Endothelial cell of umbilical vein (primary cell): ENCODE measurements around the gene MCF2L. TPM values are rescaled to one million over a fixed set of nuclear protein-coding genes. Genes with fewer than 3 reads are reported as not detected.

ENCODE experiments used
- BruUV-seq: library from RNA; stranded (reverse); fragments of 400-500 nt; replicated peaks from 2 replicates; lab custom pipeline; 2021; lab: Mats Ljungman, UMichigan
- CTCF ChIA-PET: fragments of 300-600, 350-600 bp; sonication (Branson Sonifier 250); formaldehyde crosslinking; loops from one replicate; lab custom pipeline; 2021; ENCODE audit warnings: antibody characterized with exemption, inconsistent platforms; lab: Charles Lee
- POLR2A ChIA-PET: fragments of 300-600, 350-600 bp; sonication (Branson Sonifier 250); formaldehyde crosslinking; loops from one replicate; lab custom pipeline; 2021; ENCODE audit warnings: antibody characterized with exemption, inconsistent platforms; lab: Charles Lee
- DNase-seq: peaks from one replicate; pipeline ENCODE4 v3.0.0-alpha.2; 2011; ENCODE audit warnings: low read depth, low spot score
- FAIRE-seq: peaks from 2 replicates; lab custom pipeline; 2011; peaks lifted over from hg19 to GRCh38; lab: Jason Lieb, UNC
- H2AFZ ChIP-seq: 2 replicates; pipeline ENCODE4 v1.6.0; 2012; ENCODE audit warnings: low read depth, low read length, control low read depth, inconsistent platforms
- H3K27ac ChIP-seq: 2 replicates; pipeline ENCODE4 v1.5.1; 2011; ENCODE audit warnings: low read depth, mild to moderate bottlenecking, control low read depth, low read length, moderate library complexity; ENCODE audit not compliant: insufficient read depth
- H3K27me3 ChIP-seq, 2 experiments: 2 replicates each; pipeline versions ENCODE4 v1.6.0 to v1.6.1; 2011; ENCODE audit warnings: low read length in 2 of 2, mixed read lengths in 1 of 2; ENCODE audit not compliant: control insufficient read depth in 2 of 2, insufficient read depth in 2 of 2
- H3K36me3 ChIP-seq, 2 experiments: 2 replicates in 1 of 2; 3 replicates in 1 of 2; pipeline ENCODE4 v1.5.1; 2011; ENCODE audit warnings: low read length in 2 of 2, mild to moderate bottlenecking in 1 of 2, moderate library complexity in 1 of 2; ENCODE audit not compliant: control insufficient read depth in 2 of 2, insufficient read depth in 2 of 2; ENCODE audit errors: extremely low read depth in 1 of 2
- H3K4me1 ChIP-seq: 3 replicates; pipeline ENCODE4 v1.5.1; 2011; ENCODE audit warnings: mild to moderate bottlenecking, low read length; ENCODE audit not compliant: control insufficient read depth, insufficient read depth; ENCODE audit errors: extremely low read depth
- H3K4me2 ChIP-seq: 2 replicates; pipeline ENCODE4 v1.6.1; 2011; ENCODE audit warnings: low read length, control low read depth, mixed read lengths; ENCODE audit not compliant: insufficient read depth
- H3K4me3 ChIP-seq, 3 experiments: fragments of 200-600 bp in 1 of 3; sonication (generic), shearing (Covaris generic) in 1 of 3; replicated peaks in 1 of 3; 2 replicates each; pipeline ENCODE4 v1.5.1; 2011 to 2016; ENCODE audit warnings: control low read depth in 3 of 3, low read length in 3 of 3, mild to moderate bottlenecking in 2 of 3, inconsistent platforms in 1 of 3, low read depth in 1 of 3, moderate library complexity in 1 of 3; ENCODE audit not compliant: insufficient read depth in 1 of 3
- H3K79me2 ChIP-seq: 2 replicates; pipeline ENCODE4 v1.6.0; 2012; ENCODE audit warnings: low read length, inconsistent platforms; ENCODE audit not compliant: control insufficient read depth, insufficient read depth
- H3K9ac ChIP-seq: replicated peaks from 2 replicates; pipeline ENCODE3; 2011; ENCODE audit warnings: low read length, control low read depth; ENCODE audit not compliant: insufficient read depth; ENCODE audit errors: extremely low read depth
- H3K9me1 ChIP-seq: replicated peaks from 3 replicates; pipeline ENCODE4 v1.6.0; 2011; ENCODE audit warnings: mild to moderate bottlenecking, low read length; ENCODE audit not compliant: control insufficient read depth, insufficient read depth; ENCODE audit errors: extremely low read depth
- H3K9me3 ChIP-seq: replicated peaks from 2 replicates; pipeline ENCODE4 v1.5.1; 2012; ENCODE audit warnings: low read length, inconsistent platforms; ENCODE audit not compliant: control insufficient read depth, insufficient read depth
- H4K20me1 ChIP-seq: replicated peaks from 2 replicates; pipeline ENCODE3; 2011; ENCODE audit warnings: mild to moderate bottlenecking, low read length; ENCODE audit not compliant: control insufficient read depth, insufficient read depth; ENCODE audit errors: extremely low read depth
- CTCF ChIP-seq, 2 donors: IDR thresholded peaks; 1 replicate in 1 of 2; 2 replicates in 1 of 2; pipeline ENCODE4 v1.5.1; 2011; ENCODE audit warnings: low read length in 2 of 2, mild to moderate bottlenecking in 2 of 2, moderate library complexity in 2 of 2, control low read depth in 1 of 2, inconsistent platforms in 1 of 2, low read depth in 1 of 2; ENCODE audit not compliant: insufficient read depth in 1 of 2; ENCODE audit errors: extremely low read depth in 1 of 2
- EZH2 ChIP-seq: IDR thresholded peaks from 2 replicates; pipeline ENCODE4 v1.6.1; 2012; ENCODE audit warnings: borderline replicate concordance, low read depth, mild to moderate bottlenecking, moderate library complexity, low read length, inconsistent platforms; ENCODE audit not compliant: severe bottlenecking
- FOS ChIP-seq: IDR thresholded peaks from 2 replicates; pipeline ENCODE4 v1.6.1; 2011; ENCODE audit warnings: mild to moderate bottlenecking, low read length, moderate library complexity, borderline replicate concordance; ENCODE audit not compliant: insufficient read depth
- GATA2 ChIP-seq: IDR thresholded peaks from 2 replicates; pipeline ENCODE4 v1.7.0; 2011; ENCODE audit warnings: low read depth, mild to moderate bottlenecking, moderate library complexity, mixed read lengths, low read length; ENCODE audit not compliant: insufficient read length, insufficient read depth
- JUN ChIP-seq: IDR thresholded peaks from 2 replicates; pipeline ENCODE4 v1.6.1; 2011; ENCODE audit warnings: borderline replicate concordance, low read depth; ENCODE audit not compliant: insufficient read length, insufficient read depth
- MAX ChIP-seq: IDR thresholded peaks from 2 replicates; pipeline ENCODE4 v1.6.1; 2011; ENCODE audit not compliant: insufficient read depth, insufficient read length
- MYC ChIP-seq: IDR thresholded peaks from one replicate; pipeline ENCODE4 v1.6.1; 2011; ENCODE audit warnings: mild to moderate bottlenecking, low read depth, low read length
- POLR2A ChIP-seq: IDR thresholded peaks from 2 replicates; pipeline ENCODE4 v1.6.1; 2012; ENCODE audit warnings: low read depth, mild to moderate bottlenecking, control low read depth, low read length
- POLR2AphosphoS5 ChIP-seq: IDR thresholded peaks from 2 replicates; pipeline ENCODE4 v1.6.1; 2012; ENCODE audit warnings: low read depth, mild to moderate bottlenecking, control low read depth, low read length, moderate library complexity; ENCODE audit not compliant: insufficient read depth
- dilution Hi-C: fragments of 300-500 bp; cut with MboI; formaldehyde crosslinking; loops from one replicate; pipeline ENCODE4 v1.15.0; 2019; ENCODE audit warnings: low sequenced_read_pairs; ENCODE audit not compliant: extremely low pct_ligation_motif_present
- intact Hi-C: fragments of 100-400 bp; cut with micrococcal nuclease; formaldehyde crosslinking; loops from one replicate; pipeline ENCODE4 v1.10.0; 2022
- polyA plus RNA-seq, 4 experiments: library from polyadenylated mRNA; depleted of rRNA in 3 of 4; stranded (reverse) in 3 of 4; unstranded in 1 of 4; fragments of >200 nt; gene quantifications; 2 replicates each; pipeline versions ENCODE4 v1.2.1 to v1.2.3, GENCODE V29; 2011 to 2012; ENCODE audit warnings: missing spikeins in 1 of 4
- total RNA-seq: library from RNA; stranded (reverse); gene quantifications from 2 replicates; pipeline ENCODE4 v1.2.3, GENCODE V29; 2021

MCF2L gene
- total and polyA plus RNA-seq, 2 donors (not counting 3 experiments of a cell fraction or from before 2014, with no cell fraction given) = 0.33 to 0.58 TPM

- no TSS peak for BruUV-seq
- H2AFZ ChIP-seq = no peak overlapping the region
Observed at GRCh38 chr13:113120300-113121182, 151.5 kb downstream of the MCF2L start.

More at GRCh38 chr13:113120300-113121182, 151.5 kb downstream of the MCF2L start:
- Histone ChIP-seq H3K27me3 (no peaks in the 10 kb centered on the region), H3K4me3 (no peak overlapping the region), H3K79me2 (no peaks in the 10 kb centered on the region), H3K9me3 (no peaks in the 10 kb centered on the region), H3K9ac (no peak overlapping the region), H4K20me1 (no peaks in the 10 kb centered on the region), H3K4me1 (no peaks in the 10 kb centered on the region), H3K9me1 (no peaks in the 10 kb centered on the region), H3K27ac (no peak overlapping the region), H3K36me3 (no peaks in the 10 kb centered on the region), H3K4me2 (no peak overlapping the region)
- POLR2A ChIA-PET = no interaction called here
- dilution Hi-C loops = no loop called here
- TF ChIP-seq POLR2A = no peak
- TF ChIP-seq EZH2 = no peak
- no peak for TF ChIP-seq MYC
- no peak for TF ChIP-seq MAX
- no peak for TF ChIP-seq GATA2
- TF ChIP-seq FOS = no peak
- no peak for TF ChIP-seq POLR2AphosphoS5
- no peak for TF ChIP-seq CTCF (IDR thresholded peaks at IDR 0.05; ENCODE audit: extremely low read depth in 1 of 2, insufficient read depth in 1 of 2, low read depth in 1 of 2, low read length in 2 of 2)
- TF ChIP-seq JUN = no peak
- intact Hi-C loops = no loop called here
- FAIRE-seq (no peak), DNase-seq (no peak)
- CTCF ChIA-PET = no interaction called here
